Right renal pelvis (tissue), 4 donors: ENCODE measurements around the gene GRB10. TPM values are rescaled to one million over a fixed set of nuclear protein-coding genes. Genes with fewer than 3 reads are reported as not detected.
"Not testable (repeated sequence)": the region's sequence is repeated elsewhere in the genome, so short reads cannot be mapped to it uniquely, and the experiment has no call there.

Experiments
- DNase-seq, 4 donors: peaks; one replicate each; pipeline ENCODE4 v3.0.0-alpha.2; 2013; ENCODE audit warnings: low read depth in 4 of 4, low spot score in 3 of 4, missing footprints in 1 of 4
- polyA plus RNA-seq, 4 donors: library from polyadenylated mRNA; unstranded; fragments of 120-200 nt; gene quantifications; one replicate each; pipeline ENCODE4 v1.2.1, GENCODE V29; 2013; ENCODE audit not compliant: insufficient read length in 4 of 4

GRB10 gene
- polyA plus RNA-seq, 4 donors = 31.4 to 40.4 (median 32.4) TPM

DNA sequence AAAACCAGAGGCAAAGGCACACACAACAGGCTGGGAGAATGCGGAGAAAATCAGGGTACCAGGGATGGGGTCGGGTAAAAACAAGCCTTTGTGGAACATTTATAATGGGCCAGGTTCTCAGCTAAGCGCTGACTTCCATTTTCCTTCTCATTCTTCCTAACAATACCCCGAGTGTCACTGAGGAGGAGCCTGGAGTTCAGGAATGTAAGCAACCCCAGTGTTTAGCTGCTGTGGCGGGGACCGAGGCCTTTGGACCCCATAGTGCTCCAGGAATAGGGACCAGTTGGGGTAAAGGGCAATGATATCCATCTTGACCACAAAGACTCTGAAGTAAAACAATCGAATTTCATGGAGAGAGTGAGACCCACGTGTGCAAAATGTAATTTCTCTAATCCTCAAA lies 34.2 kb downstream of the GRB10 start:
- no peak for DNase-seq

DNA sequence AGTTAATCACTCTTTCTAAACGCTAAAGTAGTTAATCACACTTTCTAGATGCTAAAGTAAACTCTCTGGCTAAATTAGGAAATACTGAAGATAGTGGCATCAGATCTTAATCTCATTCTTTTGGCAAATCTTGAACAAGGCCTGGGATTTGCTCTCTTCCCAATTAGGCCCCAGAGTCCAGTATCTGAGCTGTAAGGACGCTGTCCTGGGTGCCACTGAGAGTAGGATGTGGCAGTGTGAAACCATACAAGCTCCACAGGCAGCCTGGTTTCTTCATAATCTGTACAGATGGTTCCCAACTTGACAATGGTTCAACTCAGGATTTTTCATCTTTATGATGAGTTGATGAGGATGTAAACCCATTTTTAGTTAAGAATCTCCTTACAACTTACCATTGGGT lies 36.9 kb downstream of the GRB10 start:
- DNase-seq = no peak

DNA sequence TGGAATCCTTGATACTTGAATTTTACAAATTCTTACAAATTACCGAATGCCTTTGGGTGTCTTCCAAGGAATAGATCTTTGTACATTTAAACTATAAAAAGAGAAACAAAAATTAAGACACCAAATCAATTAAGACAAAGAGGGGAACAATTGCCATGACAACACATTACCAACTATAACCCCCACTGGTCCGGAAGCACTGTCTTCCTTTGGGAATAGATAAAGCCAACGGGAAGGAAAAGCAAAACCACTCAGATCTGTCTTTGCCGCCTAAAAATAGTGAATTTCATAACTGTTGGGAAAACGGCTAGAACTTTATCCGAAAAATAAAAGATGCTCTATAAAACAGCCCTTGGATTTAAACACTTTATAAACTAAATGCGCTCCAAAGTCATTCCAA lies 37.4 kb downstream of the GRB10 start:
- no peak for DNase-seq

DNA sequence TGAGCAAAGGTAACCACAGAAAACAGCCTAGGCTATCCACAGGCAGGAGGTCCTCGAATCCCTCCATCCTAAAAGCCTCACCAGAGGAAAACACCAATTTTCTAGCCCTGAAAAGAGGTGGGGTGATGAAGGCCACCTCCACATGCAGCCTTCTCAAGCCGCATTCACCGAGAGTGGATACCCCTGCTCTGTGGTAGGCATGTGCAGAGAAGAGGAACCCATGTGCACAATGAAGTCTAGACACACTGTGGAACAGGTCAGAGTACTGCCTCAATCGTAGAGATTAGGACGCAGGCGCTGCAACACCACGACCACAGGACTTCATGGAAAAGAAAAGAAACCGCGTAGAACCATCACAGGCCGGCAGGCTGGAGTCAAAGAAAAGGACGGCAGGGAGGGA lies 38.8 kb downstream of the GRB10 start:
- DNase-seq = no peak

DNA sequence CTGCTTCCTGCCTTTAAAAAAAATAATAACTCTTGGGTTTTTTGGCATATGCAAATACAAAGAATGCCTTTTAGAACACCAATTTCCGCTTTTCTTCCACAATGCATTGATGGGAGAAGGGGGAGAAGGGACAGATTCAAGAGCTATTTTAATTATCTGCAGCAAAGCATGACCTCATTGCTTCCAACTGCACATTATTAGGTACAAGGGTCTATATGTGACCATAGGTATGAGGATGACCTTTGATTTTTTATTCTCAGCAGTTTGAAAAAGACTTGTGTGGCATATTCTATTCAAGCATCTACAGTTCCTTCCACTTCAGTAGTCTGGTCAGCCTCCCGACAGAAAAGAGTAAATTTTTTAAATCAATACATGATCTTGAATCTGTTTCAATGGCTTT lies 39.7 kb downstream of the GRB10 start:
- no peak for DNase-seq

DNA sequence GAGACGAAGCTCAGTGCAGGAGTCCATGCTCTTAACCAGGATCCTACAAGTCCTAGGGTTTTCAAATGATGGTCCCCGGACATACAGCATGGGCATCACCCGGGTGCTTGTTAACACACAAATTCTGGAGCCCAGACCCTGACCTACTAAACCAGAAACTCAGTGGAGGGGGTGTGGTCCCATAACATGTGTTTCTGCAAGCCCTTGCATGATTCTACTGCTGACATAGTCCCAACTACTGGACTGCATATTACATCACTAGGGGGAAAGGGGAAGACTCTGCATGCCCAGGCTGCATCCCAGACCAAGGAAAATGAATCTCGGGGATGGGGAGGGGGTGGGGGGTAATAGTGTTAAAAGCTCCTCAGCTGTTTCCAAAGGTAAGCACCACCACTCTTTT lies 40.3 kb downstream of the GRB10 start:
- DNase-seq = no peak

DNA sequence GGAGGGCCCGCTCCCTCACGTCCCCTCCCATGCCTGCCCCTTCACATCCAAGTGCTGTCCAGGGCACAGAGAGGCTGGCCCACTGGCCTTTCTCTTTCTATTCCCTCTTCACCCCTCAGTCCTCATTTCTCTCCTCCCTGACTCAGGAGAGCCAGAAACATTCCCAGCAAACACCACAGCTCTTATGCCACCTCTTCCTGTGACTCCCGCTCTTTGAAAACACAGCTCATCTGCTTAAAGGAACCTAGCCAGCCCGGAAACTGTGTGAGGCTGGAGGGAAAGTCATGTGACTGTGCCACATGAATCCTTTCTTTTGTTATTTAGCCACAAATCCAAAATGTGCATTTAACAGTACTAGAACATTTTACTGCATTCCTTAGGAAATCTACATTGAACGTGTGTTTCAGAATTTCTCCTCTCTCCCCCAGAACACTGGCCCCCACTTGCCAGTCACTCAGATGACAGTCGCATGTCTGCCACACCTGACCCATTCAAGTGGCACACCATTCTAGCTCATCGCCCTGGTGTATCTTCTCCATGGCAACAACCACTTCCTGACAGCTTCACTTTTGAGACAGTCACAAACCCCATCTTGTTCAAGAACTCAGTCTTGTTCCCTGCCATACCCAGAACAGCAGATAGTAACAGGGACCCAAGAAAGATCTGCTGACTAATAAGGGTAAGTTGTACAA lies 42.8 kb downstream of the GRB10 start:
- no peak for DNase-seq

DNA sequence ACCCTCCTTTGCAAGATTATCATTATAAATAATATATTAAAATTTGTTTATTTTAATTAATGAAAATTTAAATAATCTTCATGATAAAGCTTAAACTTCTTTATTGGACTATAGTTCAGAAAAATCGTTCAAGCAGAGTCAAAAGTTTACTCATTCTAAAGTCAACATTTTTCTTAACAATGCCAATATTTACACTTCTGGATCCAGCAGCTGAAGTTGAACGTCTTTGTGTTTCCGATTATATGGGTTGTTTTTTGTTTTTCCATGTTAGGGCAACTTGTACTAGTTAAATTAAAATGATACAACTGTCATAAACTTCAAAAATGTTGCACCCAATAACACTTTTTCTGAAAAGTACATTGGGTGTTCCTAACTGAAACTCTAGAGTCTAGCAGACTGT lies 43.8 kb downstream of the GRB10 start:
- no peak for DNase-seq

DNA sequence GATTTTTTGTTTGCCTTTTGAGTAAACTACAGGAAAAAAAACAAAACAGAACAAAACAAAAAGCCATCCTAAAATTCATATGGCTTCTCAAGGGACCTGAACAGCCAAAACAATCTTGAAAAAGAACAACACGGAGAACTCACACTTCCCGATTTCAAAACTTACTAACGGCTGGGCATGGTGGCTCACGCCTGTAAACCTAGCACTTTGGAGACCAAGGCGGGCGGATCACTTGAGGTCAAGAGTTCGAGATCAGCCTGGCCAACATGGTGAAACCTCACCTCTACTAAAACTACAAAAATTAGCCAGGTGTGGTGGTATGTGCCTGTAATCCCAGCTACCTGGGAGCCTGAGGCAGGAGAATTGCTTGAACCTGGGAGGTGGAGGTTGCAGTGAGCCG lies 46.9 kb downstream of the GRB10 start:
- not testable (repeated sequence) for DNase-seq

DNA sequence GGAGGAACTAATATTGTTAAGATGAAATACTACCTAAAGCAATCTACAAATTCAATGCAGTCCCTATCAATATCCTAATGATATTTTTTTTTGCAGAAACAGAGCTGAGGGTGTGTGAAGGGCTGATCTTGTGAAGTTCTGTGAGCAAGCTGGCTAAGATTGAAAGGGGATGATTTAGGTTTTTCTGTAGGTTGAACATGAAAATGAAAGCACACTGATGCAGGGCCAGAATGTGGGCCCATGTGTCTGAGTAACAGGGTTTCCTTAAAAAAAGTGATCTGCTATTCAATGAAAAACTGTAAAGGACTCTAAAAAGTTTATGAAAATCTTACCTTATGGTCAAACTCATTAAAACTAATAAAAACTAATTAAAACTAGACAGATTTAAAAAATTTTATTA lies 47.4 kb downstream of the GRB10 start:
- DNase-seq = no peak

DNA sequence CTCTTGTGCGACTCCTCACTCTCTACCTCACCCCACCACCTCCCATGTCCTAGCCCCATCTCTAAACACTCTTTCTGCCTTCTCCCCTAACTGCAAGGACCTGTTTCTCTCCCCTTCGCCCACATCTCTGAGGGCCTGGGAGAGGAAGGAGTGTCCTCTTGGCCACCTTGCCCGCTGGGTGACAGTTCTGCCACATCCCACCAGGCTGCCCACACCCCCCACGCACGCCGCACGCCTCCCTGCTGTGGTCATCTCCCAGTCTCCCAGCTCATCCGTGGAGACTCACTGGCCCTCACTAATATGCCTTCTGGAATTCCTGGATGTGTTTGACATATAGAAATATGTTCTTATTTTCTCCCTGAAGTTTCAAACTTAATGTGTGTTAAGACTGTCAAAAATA lies 48.5 kb downstream of the GRB10 start:
- no peak for DNase-seq

DNA sequence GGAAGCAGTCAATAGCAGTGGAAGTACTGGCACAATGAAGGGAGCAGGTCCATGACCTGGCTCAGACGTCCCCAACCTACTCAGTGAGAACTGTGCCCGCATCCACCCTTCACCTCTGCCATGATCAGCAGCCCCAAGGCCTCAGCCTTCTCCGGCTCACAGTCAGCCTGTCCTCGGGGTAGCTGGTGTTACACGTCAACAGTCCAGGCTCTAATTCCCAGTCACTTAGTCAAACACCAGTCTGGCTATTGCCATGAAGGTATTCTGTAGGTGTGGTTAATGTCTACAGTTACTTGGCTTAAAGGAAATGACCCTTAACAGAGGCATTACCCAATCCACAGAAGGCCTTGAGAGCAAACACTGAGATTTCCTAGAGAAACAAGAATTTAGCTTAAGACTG lies 49.1 kb downstream of the GRB10 start:
- no peak for DNase-seq

DNA sequence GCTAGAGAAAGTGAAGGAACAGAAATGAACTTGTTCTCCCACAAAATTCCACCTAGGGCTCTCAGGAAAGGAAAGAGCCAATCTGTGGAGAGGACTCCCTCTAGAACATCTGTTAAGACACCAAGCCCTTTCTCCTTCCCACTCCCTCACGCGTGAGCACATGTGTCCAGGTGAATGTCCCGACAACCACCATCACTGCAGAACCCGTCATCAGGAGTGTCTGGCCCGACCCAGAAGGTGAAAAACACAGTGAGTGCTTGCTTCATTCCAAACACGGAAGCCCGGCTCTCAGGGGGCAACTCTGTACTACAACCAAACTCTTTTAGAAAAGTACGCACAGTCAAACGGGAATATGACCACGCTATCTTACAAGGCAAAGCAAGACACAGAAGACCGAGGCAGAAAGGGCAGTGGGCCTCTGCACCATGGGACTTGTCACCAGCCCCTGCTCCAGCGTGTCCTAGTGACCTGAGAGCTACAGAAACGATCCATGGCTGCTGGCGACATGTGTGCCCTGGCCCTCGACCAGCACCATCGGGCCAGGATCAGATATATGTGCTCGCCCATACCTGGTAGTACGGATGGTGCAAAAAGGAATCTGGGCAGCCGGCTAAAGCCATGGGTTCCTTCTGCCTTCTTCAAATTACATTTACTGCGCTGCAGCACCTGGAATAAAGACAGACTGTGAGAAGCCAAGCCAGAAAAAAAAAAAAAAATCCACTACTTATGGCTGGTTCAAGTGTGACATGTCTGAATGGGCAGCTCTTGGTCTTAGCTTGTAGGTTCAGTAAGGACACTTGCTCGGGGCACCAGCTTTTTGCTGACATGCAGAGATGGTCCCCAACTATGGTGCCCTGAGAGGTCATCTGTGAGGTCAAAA lies 50.8 kb downstream of the GRB10 start:
- DNase-seq = no peak

DNA sequence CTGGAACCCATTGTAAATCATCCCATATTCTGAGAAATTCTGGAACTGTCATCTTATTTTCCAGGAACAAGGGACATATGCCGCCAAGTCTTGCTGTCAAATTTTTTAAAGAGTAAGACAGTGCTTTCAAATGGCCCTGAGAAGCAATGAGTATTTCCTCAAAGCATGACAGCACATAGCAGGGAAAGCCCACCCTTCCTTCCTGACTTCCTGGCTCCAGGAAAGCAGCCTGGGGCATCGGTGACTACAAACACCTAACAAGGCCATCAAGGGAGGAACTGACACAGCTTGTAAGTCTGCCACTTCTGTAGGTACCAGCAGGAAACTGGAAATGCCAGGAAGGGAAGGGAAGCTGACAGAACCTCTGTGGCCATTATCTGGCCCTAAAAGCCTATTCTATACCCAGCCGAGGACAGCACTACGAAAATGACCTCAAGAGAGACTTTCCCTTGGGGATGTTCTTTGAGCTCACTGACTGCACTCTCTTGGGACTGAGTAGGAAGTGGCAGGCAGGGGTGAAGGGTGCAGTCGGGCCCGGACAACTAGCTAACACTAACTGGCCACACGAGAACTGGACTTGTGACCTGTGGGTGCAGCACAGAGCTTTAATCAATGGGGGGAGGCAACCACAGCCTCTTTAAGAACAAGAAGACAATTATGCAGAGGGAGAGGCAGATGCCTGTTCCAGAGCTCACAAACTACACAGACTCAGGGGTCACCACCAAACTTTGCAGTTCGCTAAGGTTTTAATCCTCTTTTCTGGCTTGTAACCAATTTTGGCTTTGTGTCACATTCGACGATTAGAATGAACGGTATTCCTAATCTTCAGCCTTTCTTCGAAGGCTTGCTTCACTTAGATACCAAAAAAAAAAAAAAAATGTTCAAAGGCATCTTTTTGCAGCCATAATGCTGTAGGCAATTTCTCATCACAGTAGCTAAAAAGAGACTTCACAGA lies 52.0 kb downstream of the GRB10 start:
- DNase-seq = no peak

DNA sequence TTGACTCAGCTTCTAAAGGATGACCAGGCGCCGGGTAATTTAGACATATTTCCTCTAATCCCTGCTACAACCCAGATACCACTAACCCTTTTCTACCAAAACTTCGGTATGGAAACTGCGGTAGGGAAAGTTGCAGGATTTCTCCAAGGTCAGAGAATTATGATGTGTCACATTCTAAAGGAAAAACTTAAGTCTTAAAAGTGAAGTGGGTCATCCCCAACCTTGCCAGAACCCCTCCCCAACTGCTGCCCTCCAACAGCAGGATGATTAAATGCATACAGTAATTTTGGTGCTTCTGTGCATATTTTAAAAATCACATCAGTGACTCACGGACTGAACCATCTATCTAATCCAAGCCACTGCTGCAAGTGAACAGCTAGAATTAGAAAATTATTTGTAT lies 52.7 kb downstream of the GRB10 start:
- DNase-seq = no peak

DNA sequence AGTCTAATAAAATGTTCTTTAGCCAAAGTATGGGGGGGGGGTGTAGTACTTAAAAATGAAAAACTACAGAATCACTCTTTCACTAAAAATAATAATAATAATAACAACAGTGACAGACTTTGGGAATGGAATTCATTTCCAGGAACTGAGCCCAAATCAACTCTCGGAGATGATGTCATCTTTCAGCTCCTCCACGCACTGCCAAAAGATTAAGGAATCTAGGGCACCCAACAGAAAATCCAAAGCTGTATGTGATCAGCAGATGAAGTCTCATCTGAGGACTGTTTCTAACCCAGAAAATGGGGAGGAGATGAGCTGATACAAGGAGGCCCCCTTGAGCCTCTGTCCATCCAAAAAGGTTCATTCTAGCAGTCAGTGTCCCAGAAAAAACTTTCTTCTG lies 54.5 kb downstream of the GRB10 start:
- no peak for DNase-seq

DNA sequence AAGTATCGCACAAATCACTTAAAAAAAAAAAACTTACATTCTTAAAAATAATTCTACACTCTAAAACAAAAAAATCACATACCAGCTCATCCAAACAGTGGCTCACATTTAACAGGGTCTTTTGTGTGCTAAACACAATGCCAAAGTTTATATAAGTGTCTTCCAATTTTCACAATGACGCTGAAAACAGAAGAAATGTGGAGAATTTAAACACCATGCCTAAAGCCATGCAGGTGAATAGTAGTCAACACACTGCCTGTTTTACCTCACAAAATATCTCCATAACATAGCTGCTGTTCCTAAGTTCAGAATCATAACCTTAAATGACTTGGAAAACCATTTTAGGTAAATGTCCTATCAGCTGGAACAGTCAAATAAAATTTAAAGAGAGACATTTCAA lies 55.0 kb downstream of the GRB10 start:
- DNase-seq = no peak

DNA sequence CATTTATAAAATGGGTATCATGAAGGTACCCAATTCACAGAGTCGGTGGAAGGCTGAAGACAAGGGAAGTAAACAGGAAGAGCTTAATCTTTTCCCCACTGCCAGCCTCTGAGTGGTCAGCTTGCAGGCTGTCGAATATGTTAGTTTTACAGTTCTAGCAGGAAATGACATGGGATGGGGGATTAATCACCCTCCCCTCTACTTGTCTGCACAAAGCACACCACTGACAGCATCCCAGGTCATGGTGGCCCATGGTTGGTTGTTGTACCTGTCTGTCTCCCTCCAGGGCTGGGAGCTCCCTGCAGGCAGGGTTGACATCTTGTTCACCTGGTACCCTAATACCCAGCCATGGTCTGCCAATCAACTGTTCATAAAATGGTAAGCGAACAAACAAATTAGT lies 55.6 kb downstream of the GRB10 start:
- DNase-seq = no peak

DNA sequence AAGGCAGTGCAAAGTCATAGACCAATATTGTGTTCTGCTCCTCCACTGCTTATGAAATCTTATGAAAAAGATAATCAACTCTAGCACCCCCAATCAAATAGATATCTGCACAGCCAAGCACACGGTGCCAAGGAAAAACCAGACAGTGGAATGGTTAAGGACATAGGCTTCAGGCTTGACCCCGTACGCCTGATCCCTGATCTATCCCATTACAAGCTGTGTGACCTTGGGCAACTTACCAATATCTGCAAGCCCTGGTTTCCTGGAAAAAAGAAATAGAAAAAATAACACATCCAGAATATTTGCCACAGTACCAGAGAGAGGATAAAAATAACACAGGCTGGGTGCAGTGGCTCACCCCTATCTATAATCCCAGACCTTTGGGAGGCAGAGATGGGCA lies 56.9 kb downstream of the GRB10 start:
- no peak for DNase-seq

DNA sequence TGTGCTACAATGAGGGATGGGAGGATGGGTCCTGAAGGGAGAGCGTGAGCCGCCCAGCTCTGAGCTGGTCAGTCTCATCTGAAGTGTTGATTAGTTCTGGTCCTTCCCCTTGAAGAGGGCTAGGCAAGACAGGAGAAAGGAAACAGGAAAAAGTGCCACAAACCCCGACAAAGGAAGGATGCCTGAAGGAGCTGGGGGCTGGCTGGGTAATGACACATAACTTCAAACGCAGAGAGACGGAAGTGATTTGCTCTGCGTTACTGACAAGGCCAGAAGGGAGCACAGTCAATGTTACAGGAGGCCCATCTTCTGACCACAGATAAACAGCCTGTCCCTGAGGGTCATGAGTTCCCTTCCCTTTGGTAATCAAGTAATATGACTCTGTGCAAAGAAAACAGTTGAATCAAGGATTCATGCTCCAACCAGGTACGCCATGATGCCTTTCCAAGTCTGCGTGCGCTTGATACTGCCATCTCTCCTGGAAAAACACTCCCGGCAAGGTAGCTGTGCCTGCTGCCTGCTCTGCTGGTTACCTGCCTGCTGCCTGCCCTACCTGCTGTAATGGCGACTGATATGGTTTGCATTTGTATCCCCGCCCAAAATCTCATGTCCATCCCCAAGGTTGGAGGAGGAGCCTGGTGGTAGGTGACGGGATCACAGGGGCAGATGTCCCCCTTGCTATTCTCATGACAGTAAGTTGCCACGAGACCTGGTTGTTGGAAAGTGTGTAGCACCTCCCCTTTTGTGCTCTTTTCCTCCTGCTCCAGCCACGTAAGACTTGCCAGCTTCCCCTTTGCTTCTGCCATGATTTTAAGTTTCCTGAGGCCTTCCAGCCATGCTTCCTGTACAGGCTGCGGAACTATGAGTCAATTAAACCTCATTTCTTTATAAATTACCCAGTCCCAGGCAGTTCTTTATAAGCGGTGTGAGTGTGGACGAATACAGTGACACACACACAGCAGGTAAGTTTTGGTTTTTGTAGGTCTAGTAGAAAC lies 57.9 kb downstream of the GRB10 start:
- no peak for DNase-seq
